ENCODE results near the gene GABRE. TPM values are rescaled to one million over a fixed set of nuclear protein-coding genes. Genes with fewer than 3 reads are reported as not detected.

The GABRE gene
- polyA plus RNA-seq, 2 of the 4 experiments (the other 2 are of a cell fraction), result 60.7 to 92.4 TPM

GRCh38 chrX:151920530-151920929 is 53.9 kb downstream of the GABRE start:
- WGBS (ENCODE audit: missing lambda C conversion rate), result 100% methylated on average over 2 of the region's 6 CpGs
- TF ChIP-seq HOXB5 (CRISPR knock-in tag; IDR thresholded peaks at IDR 0.05) (no peak), ZSCAN20 (CRISPR knock-in tag; IDR thresholded peaks at IDR 0.05) (no peak), JUN (IDR thresholded peaks at IDR 0.05) (no peak), CTCF (IDR thresholded peaks at IDR 0.05) (no peak), KDM5A (IDR thresholded peaks at IDR 0.05) (no peak), JUNB (IDR thresholded peaks at IDR 0.05) (no peak)
- Histone ChIP-seq H3K4me3 (no peak overlapping the region), H3K27ac (no peak overlapping the region), H3K4me2 (no peak overlapping the region), H3K9me3 (no peaks in the 10 kb centered on the region), H3K4me1 (no peaks in the 10 kb centered on the region)
- ChIA-PET CTCF (no interaction called here), POLR2A (no interaction called here)
- DNase-seq (ENCODE audit: low read depth in 1 of 2, low spot score in 1 of 2) (no peak), FAIRE-seq (no peak), ATAC-seq (no peak)

GRCh38 chrX:151920101-151920500 is 54.4 kb downstream of the GABRE start:
- WGBS (ENCODE audit: missing lambda C conversion rate), result 59% methylated on average over 5 of the region's 12 CpGs
- FAIRE-seq (no peak), DNase-seq (ENCODE audit: low read depth in 1 of 2, low spot score in 1 of 2) (no peak), ATAC-seq (no peak)
- CTCF ChIA-PET, result no interaction called here
- Histone ChIP-seq H3K4me3 (no peak overlapping the region), H3K4me1 (no peaks in the 10 kb centered on the region), H3K9me3 (no peaks in the 10 kb centered on the region), H3K27ac (no peak overlapping the region), H3K4me2 (no peak overlapping the region)
- TF ChIP-seq KDM5A (IDR thresholded peaks at IDR 0.05), result no peak
- TF ChIP-seq CBX2 (IDR thresholded peaks at IDR 0.05; ENCODE audit: borderline replicate concordance, low read depth), result no peak
- TF ChIP-seq PHF8 (IDR thresholded peaks at IDR 0.05; ENCODE audit: borderline replicate concordance, low read depth), result no peak
- no peak for TF ChIP-seq RNF2 (IDR thresholded peaks at IDR 0.05; ENCODE audit: borderline replicate concordance, low read depth)
- TF ChIP-seq ATOH8 (CRISPR knock-in tag; IDR thresholded peaks at IDR 0.05; ENCODE audit: low read depth), result no peak
- TF ChIP-seq BCL3 (IDR thresholded peaks at IDR 0.05), result no peak
- TF ChIP-seq ZC3H11A (IDR thresholded peaks at IDR 0.05), result no peak
- TF ChIP-seq GATA3 (IDR thresholded peaks at IDR 0.05; ENCODE audit: borderline replicate concordance), result no peak
- TF ChIP-seq SREBF2 (IDR thresholded peaks at IDR 0.05), result no peak
- TF ChIP-seq MAZ (IDR thresholded peaks at IDR 0.05; ENCODE audit: borderline replicate concordance, low read depth, low read length), result no peak
- no peak for TF ChIP-seq CHD4 (IDR thresholded peaks at IDR 0.05; ENCODE audit: borderline replicate concordance)
- no peak for TF ChIP-seq HOXB13 (CRISPR knock-in tag; IDR thresholded peaks at IDR 0.05; ENCODE audit: low read depth)
- no peak for TF ChIP-seq ZFP36 (IDR thresholded peaks at IDR 0.05; ENCODE audit: borderline replicate concordance, partially characterized antibody)
- no peak for TF ChIP-seq NFE2L2 (conservative IDR thresholded peaks at IDR 0.05; ENCODE audit: low read length)
- TF ChIP-seq USF2 (IDR thresholded peaks at IDR 0.05), result no peak
- no peak for TF ChIP-seq EP300 (IDR thresholded peaks at IDR 0.05)
- no peak for TF ChIP-seq HES2 (IDR thresholded peaks at IDR 0.05)
- TF ChIP-seq HMGXB4 (CRISPR knock-in tag; IDR thresholded peaks at IDR 0.05; ENCODE audit: borderline replicate concordance), result no peak
- POLR2A ChIA-PET, result no interaction called here
